HepG2 (cell line): Measurements from ENCODE around the gene GGNBP2. TPM values are rescaled to one million over a fixed set of nuclear protein-coding genes. Genes with fewer than 3 reads are reported as not detected.

Source experiments
- polyA plus RNA-seq, 8 experiments: library from polyadenylated mRNA; depleted of rRNA in 3 of 8; stranded (reverse) in 7 of 8; unstranded in 1 of 8; fragments of >200 nt; fragmentation: Illumina TruSeq in 4 of 8; extraction: Trizol in 4 of 8; gene quantifications; 2 replicates each; pipeline versions ENCODE4 v1.2.1 to v1.2.3, GENCODE V29; 2011 to 2016; ENCODE audit warnings: low read depth in 4 of 8, missing spikeins in 1 of 8, mixed read lengths in 1 of 8; ENCODE audit not compliant: insufficient read depth in 1 of 8
- total RNA-seq, 5 experiments: library from RNA; depleted of rRNA; stranded (reverse); fragments of >200 nt; fragmentation: Illumina TruSeq; extraction: Trizol; gene quantifications; 2 replicates each; pipeline ENCODE4 v1.2.3, GENCODE V29; 2016; ENCODE audit warnings: low read depth in 1 of 5

The GGNBP2 gene
- total and polyA plus RNA-seq, 2 of the 13 experiments (the other 11 are each of a cell fraction or from before 2014, with no cell fraction given), result 53.3 to 84.2 TPM

Other genes with a start within 250 kb of the GGNBP2 start
- not detected in 2 replicates for gene TBC1D3G, start 221.0 kb upstream of the GGNBP2 start, total RNA-seq (2016; rRNA removed; fragmentation: Illumina TruSeq; extraction: Trizol)
- not detected in 2 replicates for gene TBC1D3G, start 221.0 kb upstream of the GGNBP2 start, polyA plus RNA-seq (2011; rRNA removed)
- gene TBC1D3H, start 156.5 kb upstream of the GGNBP2 start, total RNA-seq (2016; rRNA removed; fragmentation: Illumina TruSeq; extraction: Trizol), result 0.09 TPM in 1 of 2 replicates, not detected in the other
- not detected in 2 replicates for gene TBC1D3H, start 156.5 kb upstream of the GGNBP2 start, polyA plus RNA-seq (2011; rRNA removed)
- gene ZNHIT3, start 58.2 kb upstream of the GGNBP2 start, total RNA-seq (2016; rRNA removed; fragmentation: Illumina TruSeq; extraction: Trizol), result 66.6 and 88.3 TPM in 2 replicates
- 60.9 and 77.4 TPM in 2 replicates for gene ZNHIT3, start 58.2 kb upstream of the GGNBP2 start, polyA plus RNA-seq (2011; rRNA removed)
- 46.8 and 75.7 TPM in 2 replicates for gene MYO19, start 10.1 kb upstream of the GGNBP2 start, total RNA-seq (2016; rRNA removed; fragmentation: Illumina TruSeq; extraction: Trizol)
- 80.8 and 82.3 TPM in 2 replicates for gene MYO19, start 10.1 kb upstream of the GGNBP2 start, polyA plus RNA-seq (2011; rRNA removed)
- gene PIGW, start 9.9 kb upstream of the GGNBP2 start, total RNA-seq (2016; rRNA removed; fragmentation: Illumina TruSeq; extraction: Trizol), result 24.0 and 26.5 TPM in 2 replicates
- gene PIGW, start 9.9 kb upstream of the GGNBP2 start, polyA plus RNA-seq (2011; rRNA removed), result 6.6 and 9.0 TPM in 2 replicates
- gene DHRS11, start 47.0 kb downstream of the GGNBP2 start, total RNA-seq (2016; rRNA removed; fragmentation: Illumina TruSeq; extraction: Trizol), result 19.6 and 28.4 TPM in 2 replicates
- gene DHRS11, start 47.0 kb downstream of the GGNBP2 start, polyA plus RNA-seq (2011; rRNA removed), result 41.9 and 48.7 TPM in 2 replicates
- 10.7 and 11.3 TPM in 2 replicates for gene MRM1, start 56.7 kb downstream of the GGNBP2 start, total RNA-seq (2016; rRNA removed; fragmentation: Illumina TruSeq; extraction: Trizol)
- gene MRM1, start 56.7 kb downstream of the GGNBP2 start, polyA plus RNA-seq (2011; rRNA removed), result 4.1 and 4.9 TPM in 2 replicates